ENCODE data around the gene ASCL3.
"Not testable (repeated sequence)": the region's sequence is repeated elsewhere in the genome, so short reads cannot be mapped to it uniquely, and the experiment has no call there.

Gene ASCL3

DNA sequence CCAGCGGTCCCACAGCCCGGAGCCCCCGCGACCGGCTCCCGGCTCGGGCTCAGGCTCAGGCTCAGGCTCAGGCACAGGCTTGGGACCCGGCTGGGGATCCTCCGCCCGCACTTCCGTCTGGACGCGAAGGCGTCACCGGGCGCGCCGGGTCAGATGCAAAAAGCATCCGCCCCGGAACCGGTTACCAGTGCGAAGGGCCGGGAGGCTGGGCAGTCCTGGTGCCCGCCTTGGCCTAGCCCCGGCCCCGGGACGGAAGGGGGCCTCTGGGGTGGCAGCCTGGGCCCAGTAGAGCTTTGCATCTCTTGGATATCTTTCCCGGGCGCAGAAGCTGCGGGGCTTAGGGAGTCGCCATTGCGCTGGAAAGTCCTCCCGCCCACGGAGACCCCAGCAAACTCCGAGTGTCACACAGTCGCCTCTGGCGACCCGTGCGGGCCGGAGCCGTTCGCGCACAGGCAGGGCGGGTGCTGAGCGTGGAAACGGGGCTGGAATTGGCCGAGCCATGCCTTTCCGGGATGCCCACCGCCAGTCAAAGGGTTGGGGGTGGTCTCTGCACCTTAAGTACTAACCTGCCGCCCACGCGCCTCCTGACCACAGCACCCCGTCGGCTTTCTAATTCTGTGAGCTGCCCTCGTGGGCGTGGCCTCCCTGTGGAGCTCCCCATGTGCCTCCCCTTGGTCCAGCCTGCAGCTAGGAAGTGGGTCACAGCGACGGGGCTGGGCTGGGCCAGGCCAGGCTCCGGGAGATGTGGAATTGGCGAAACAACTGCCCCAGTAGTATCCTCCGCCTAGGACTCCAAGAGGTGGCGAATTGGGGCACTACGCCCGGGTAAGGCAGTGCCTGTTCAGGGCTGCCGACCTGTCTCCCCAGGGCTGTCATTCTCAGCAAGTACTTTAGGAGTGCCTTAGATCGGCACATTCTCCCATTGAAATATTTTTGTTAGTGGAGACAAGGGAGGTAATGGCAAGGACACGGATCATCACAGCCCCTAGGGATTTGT, 21.8 kb upstream of the ASCL3 start, which contains the start of gene TMEM9B:
TSS of gene TMEM9B (minus strand) at position 119 of the 997 bp plus-strand sequence. CDS start 129 bp downstream, outside the sequence.
- H3K4me3 ChIP-seq (ENCODE audit: low read length): peak within 1 kb of the TSS; percentile 94
- H3K36me3 ChIP-seq (ENCODE audit: insufficient read depth, low read length): no peaks in the 10 kb centered on the region
- H3K27me3 ChIP-seq (ENCODE audit: insufficient read depth, low read length): no peaks in the 10 kb centered on the region
- H3K9me3 ChIP-seq (ENCODE audit: low read length): no peaks in the 10 kb centered on the region
- peak within 1 kb of the TSS; percentile 65 for H2AFZ ChIP-seq (ENCODE audit: low read depth, low read length)
- peaks cover 10% of the 10 kb centered on the region for H3K4me1 ChIP-seq (ENCODE audit: insufficient read depth, low read length)

- Histone ChIP-seq H3K36me3 (ENCODE audit: insufficient read depth, low read length) (no peaks in the 10 kb centered on the region), H2AFZ (ENCODE audit: low read depth, low read length) (peak overlapping the region; percentile 65), H3K27me3 (ENCODE audit: insufficient read depth, low read length) (no peaks in the 10 kb centered on the region), H3K4me3 (ENCODE audit: low read length) (peak overlapping the region; percentile 94), H3K4me1 (ENCODE audit: insufficient read depth, low read length) (peaks cover 10% of the 10 kb centered on the region), H3K9me3 (ENCODE audit: low read length) (no peaks in the 10 kb centered on the region)
Observed at GRCh38 chr11:8963569-8964323, 20.9 kb upstream of the ASCL3 start.

GRCh38 chr11:8962841-8963240, 20.0 kb upstream of the ASCL3 start:
- H2AFZ ChIP-seq (ENCODE audit: low read depth, low read length): no peak overlapping the region

GRCh38 chr11:8961401-8961800, 18.6 kb upstream of the ASCL3 start:
- Histone ChIP-seq H3K9me3 (ENCODE audit: low read length) (no peaks in the 10 kb centered on the region), H3K4me3 (ENCODE audit: low read length) (no peak overlapping the region), H3K4me1 (ENCODE audit: insufficient read depth, low read length) (peaks cover 10% of the 10 kb centered on the region), H3K27me3 (ENCODE audit: insufficient read depth, low read length) (no peaks in the 10 kb centered on the region), H2AFZ (ENCODE audit: low read depth, low read length) (no peak overlapping the region), H3K36me3 (ENCODE audit: insufficient read depth, low read length) (peaks cover 3% of the 10 kb centered on the region)

More at GRCh38 chr11:8962841-8963240, 20.0 kb upstream of the ASCL3 start:
- H3K27me3 ChIP-seq (ENCODE audit: insufficient read depth, low read length): no peaks in the 10 kb centered on the region
- H3K4me1 ChIP-seq (ENCODE audit: insufficient read depth, low read length): peaks cover 10% of the 10 kb centered on the region
- no peak overlapping the region for H3K4me3 ChIP-seq (ENCODE audit: low read length)
- H3K36me3 ChIP-seq (ENCODE audit: insufficient read depth, low read length): no peaks in the 10 kb centered on the region
- H3K9me3 ChIP-seq (ENCODE audit: low read length): no peaks in the 10 kb centered on the region

GRCh38 chr11:8959546-8960166, 16.8 kb upstream of the ASCL3 start:
- Histone ChIP-seq H3K4me3 (ENCODE audit: low read length) (no peak overlapping the region), H3K36me3 (ENCODE audit: insufficient read depth, low read length) (peaks cover 9% of the 10 kb centered on the region), H3K27me3 (ENCODE audit: insufficient read depth, low read length) (no peaks in the 10 kb centered on the region), H3K4me1 (ENCODE audit: insufficient read depth, low read length) (peaks cover 7% of the 10 kb centered on the region), H2AFZ (ENCODE audit: low read depth, low read length) (no peak overlapping the region), H3K9me3 (ENCODE audit: low read length) (peaks cover 3% of the 10 kb centered on the region)

DNA sequence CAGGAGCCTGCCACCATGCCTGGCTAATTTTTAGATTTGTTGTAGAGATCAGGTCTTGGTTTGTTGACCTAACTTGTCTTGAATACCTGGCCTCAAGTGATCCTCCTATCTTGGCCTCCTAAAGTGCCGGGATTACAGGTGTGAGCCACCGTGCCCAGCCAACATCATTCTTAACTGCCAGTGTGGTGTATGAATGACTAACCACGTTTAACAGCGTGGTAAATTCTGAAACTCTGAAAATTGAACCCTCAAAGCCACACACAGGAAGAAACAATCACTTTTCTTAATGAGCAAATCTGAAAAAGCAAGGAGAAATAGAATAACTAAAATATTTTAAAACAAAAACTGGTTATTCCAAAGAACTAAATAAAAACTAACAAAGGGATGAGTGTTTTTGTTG, 14.0 kb upstream of the ASCL3 start:
- Histone ChIP-seq H2AFZ (ENCODE audit: low read depth, low read length) (no peak overlapping the region), H3K27me3 (ENCODE audit: insufficient read depth, low read length) (no peaks in the 10 kb centered on the region), H3K4me1 (ENCODE audit: insufficient read depth, low read length) (no peaks in the 10 kb centered on the region)

GRCh38 chr11:8948886-8949285, 6.1 kb upstream of the ASCL3 start:
- Histone ChIP-seq H3K9me3 (ENCODE audit: low read length) (peaks cover 3% of the 10 kb centered on the region), H3K4me1 (ENCODE audit: insufficient read depth, low read length) (no peaks in the 10 kb centered on the region), H3K4me3 (ENCODE audit: low read length) (no peak overlapping the region), H3K27me3 (ENCODE audit: insufficient read depth, low read length) (no peaks in the 10 kb centered on the region), H2AFZ (ENCODE audit: low read depth, low read length) (no peak overlapping the region), H3K36me3 (ENCODE audit: insufficient read depth, low read length) (peaks cover 19% of the 10 kb centered on the region)

More for the DNA sequence above, 14.0 kb upstream of the ASCL3 start:
- H3K36me3 ChIP-seq (ENCODE audit: insufficient read depth, low read length): peaks cover 13% of the 10 kb centered on the region
- H3K4me3 ChIP-seq (ENCODE audit: low read length): no peak overlapping the region
- H3K9me3 ChIP-seq (ENCODE audit: low read length): peaks cover 3% of the 10 kb centered on the region

GRCh38 chr11:8947230-8947943, 4.6 kb upstream of the ASCL3 start:
- peaks cover 3% of the 10 kb centered on the region for H3K9me3 ChIP-seq (ENCODE audit: low read length)
- no peak overlapping the region for H2AFZ ChIP-seq (ENCODE audit: low read depth, low read length)
- no peak overlapping the region for H3K4me3 ChIP-seq (ENCODE audit: low read length)
- H3K36me3 ChIP-seq (ENCODE audit: insufficient read depth, low read length): peaks cover 17% of the 10 kb centered on the region
- no peaks in the 10 kb centered on the region for H3K27me3 ChIP-seq (ENCODE audit: insufficient read depth, low read length)
- H3K4me1 ChIP-seq (ENCODE audit: insufficient read depth, low read length): no peaks in the 10 kb centered on the region

- H3K9me3 ChIP-seq (ENCODE audit: low read length): peaks cover 3% of the 10 kb centered on the region
- no peak overlapping the region for H3K4me3 ChIP-seq (ENCODE audit: low read length)
- H3K4me1 ChIP-seq (ENCODE audit: insufficient read depth, low read length): no peaks in the 10 kb centered on the region
- no peak overlapping the region for H2AFZ ChIP-seq (ENCODE audit: low read depth, low read length)
- no peaks in the 10 kb centered on the region for H3K27me3 ChIP-seq (ENCODE audit: insufficient read depth, low read length)
- no peaks in the 10 kb centered on the region for H3K36me3 ChIP-seq (ENCODE audit: insufficient read depth, low read length)
Observed at GRCh38 chr11:8941341-8942103, 1.3 kb downstream of the ASCL3 start.

DNA sequence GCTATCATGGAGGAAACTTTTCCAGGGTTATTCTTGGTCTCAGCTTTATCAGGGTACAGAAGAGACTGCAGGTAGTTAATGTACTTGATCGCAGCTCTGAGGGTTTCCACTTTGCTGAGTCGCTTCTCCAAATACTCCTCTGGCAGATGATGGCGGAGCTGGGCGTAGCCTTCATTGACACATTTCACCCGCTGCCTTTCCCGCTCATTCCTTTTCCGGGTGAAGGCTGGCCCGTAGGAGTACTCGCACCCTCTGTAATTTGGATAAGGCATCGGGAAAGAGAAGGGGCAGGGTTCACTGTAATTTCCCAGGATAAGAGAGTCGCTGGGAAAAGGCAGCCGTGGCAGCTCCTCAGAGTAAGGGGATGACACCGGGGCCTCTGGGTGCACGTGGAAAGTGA, 5.2 kb downstream of the ASCL3 start:
- Histone ChIP-seq H2AFZ (ENCODE audit: low read depth, low read length) (no peak overlapping the region), H3K27me3 (ENCODE audit: insufficient read depth, low read length) (no peaks in the 10 kb centered on the region), H3K36me3 (ENCODE audit: insufficient read depth, low read length) (no peaks in the 10 kb centered on the region), H3K4me1 (ENCODE audit: insufficient read depth, low read length) (peaks cover 3% of the 10 kb centered on the region), H3K9me3 (ENCODE audit: low read length) (no peaks in the 10 kb centered on the region), H3K4me3 (ENCODE audit: low read length) (no peak overlapping the region)

DNA sequence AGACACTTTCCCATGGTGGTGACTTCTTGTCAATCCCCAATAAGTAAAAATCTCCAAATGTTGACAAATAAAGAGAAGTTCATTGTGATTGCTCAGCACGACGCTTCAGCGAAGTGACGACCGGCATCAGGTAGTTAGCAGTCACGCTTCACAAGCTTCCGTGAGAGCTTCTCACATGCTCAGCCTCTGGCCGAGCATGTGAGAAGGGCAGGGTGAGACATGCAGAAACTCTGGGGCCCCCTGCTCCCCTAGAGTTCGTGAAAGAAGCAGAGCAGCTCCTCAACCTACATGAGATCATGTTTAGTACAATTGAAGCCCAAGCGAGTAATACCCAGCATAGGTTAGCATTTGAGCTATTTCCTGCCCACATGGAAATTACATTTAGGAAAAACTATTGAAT, 5.7 kb downstream of the ASCL3 start:
- Histone ChIP-seq H2AFZ (ENCODE audit: low read depth, low read length) (no peak overlapping the region), H3K9me3 (ENCODE audit: low read length) (no peaks in the 10 kb centered on the region), H3K36me3 (ENCODE audit: insufficient read depth, low read length) (no peaks in the 10 kb centered on the region), H3K4me3 (ENCODE audit: low read length) (no peak overlapping the region), H3K27me3 (ENCODE audit: insufficient read depth, low read length) (no peaks in the 10 kb centered on the region), H3K4me1 (ENCODE audit: insufficient read depth, low read length) (peaks cover 3% of the 10 kb centered on the region)

- not testable (repeated sequence) for H3K4me1 ChIP-seq (ENCODE audit: insufficient read depth, low read length); H3K9me3 ChIP-seq (ENCODE audit: low read length); H3K36me3 ChIP-seq (ENCODE audit: insufficient read depth, low read length); H3K27me3 ChIP-seq (ENCODE audit: insufficient read depth, low read length); H2AFZ ChIP-seq (ENCODE audit: low read depth, low read length); H3K4me3 ChIP-seq (ENCODE audit: low read length)
Observed at GRCh38 chr11:8935789-8936188, 7.0 kb downstream of the ASCL3 start.

All from neuron (in vitro differentiated cells).